ENCODE measurements around the gene LRRC32.

LRRC32 gene

GRCh38 chr11:76685237-76685636 is 14.7 kb upstream of the LRRC32 start:
- TF ChIP-seq, protein P1, sequence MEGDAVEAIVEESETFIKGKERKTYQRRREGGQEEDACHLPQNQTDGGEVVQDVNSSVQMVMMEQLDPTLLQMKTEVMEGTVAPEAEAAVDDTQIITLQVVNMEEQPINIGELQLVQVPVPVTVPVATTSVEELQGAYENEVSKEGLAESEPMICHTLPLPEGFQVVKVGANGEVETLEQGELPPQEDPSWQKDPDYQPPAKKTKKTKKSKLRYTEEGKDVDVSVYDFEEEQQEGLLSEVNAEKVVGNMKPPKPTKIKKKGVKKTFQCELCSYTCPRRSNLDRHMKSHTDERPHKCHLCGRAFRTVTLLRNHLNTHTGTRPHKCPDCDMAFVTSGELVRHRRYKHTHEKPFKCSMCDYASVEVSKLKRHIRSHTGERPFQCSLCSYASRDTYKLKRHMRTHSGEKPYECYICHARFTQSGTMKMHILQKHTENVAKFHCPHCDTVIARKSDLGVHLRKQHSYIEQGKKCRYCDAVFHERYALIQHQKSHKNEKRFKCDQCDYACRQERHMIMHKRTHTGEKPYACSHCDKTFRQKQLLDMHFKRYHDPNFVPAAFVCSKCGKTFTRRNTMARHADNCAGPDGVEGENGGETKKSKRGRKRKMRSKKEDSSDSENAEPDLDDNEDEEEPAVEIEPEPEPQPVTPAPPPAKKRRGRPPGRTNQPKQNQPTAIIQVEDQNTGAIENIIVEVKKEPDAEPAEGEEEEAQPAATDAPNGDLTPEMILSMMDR (conservative IDR thresholded peaks at IDR 0.05; ENCODE audit: low read depth, low read length): no peak
- no peak overlapping the region for H3K4me3 ChIP-seq (ENCODE audit: low read depth, low read length)

DNA sequence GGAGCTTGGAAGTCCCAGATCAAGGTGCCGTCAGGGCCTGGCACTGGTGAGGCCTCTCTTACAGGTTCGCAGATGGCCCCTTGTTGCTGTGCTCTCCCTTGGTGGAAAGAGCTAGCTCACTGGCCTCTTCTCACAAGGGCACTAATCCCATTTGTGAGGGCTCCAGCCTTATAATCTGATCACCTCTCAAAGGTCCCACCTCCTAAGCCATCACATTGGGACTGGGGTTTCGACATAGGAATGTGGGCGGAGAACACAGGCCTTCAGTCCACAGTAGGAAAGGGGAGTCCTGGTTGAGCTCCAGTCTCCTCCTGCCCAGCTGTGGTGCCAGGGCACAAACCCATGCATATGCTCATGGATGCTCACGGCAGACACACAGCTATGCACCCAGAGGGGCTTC is 14.0 kb upstream of the LRRC32 start:
- H3K4me3 ChIP-seq (ENCODE audit: low read depth, low read length): no peak overlapping the region
- TF ChIP-seq, protein P1 (conservative IDR thresholded peaks at IDR 0.05; ENCODE audit: low read depth, low read length): no peak
- DNase-seq (ENCODE audit: low read depth): no peak

More at GRCh38 chr11:76685237-76685636, 14.7 kb upstream of the LRRC32 start:
- no peak for DNase-seq (ENCODE audit: low read depth)

GRCh38 chr11:76683161-76684095 is 12.9 kb upstream of the LRRC32 start:
- H3K4me3 ChIP-seq (ENCODE audit: low read depth, low read length): no peak overlapping the region
- TF ChIP-seq, protein P1 (conservative IDR thresholded peaks at IDR 0.05; ENCODE audit: low read depth, low read length): no peak

GRCh38 chr11:76682684-76683083 is 12.1 kb upstream of the LRRC32 start:
- no peak overlapping the region for H3K4me3 ChIP-seq (ENCODE audit: low read depth, low read length)
- TF ChIP-seq, protein P1 (conservative IDR thresholded peaks at IDR 0.05; ENCODE audit: low read depth, low read length): no peak
- no peak for DNase-seq (ENCODE audit: low read depth)

More at GRCh38 chr11:76683161-76684095, 12.9 kb upstream of the LRRC32 start:
- DNase-seq (ENCODE audit: low read depth): no peak

DNA sequence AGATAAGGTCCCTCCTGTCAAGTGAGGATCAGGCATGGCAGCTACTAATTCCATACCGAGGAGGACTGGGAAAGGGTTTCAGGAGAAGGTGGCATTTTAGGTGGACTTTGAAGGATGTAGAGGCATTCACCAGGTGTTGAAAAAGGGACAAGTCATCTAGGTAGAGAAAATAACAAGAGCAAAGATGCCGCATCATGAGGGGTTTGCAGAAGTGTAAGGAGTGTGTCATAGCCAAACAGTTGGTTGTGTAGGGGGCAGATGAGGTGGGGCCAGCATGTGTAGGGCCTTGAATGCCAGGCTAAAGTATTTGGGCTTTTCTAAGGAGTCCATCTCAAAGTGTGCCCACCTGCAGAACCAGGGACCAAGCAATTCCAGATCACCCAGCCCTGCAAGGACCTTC is 11.6 kb upstream of the LRRC32 start:
- TF ChIP-seq, protein P1 (conservative IDR thresholded peaks at IDR 0.05; ENCODE audit: low read depth, low read length): no peak
- DNase-seq (ENCODE audit: low read depth): no peak

DNA sequence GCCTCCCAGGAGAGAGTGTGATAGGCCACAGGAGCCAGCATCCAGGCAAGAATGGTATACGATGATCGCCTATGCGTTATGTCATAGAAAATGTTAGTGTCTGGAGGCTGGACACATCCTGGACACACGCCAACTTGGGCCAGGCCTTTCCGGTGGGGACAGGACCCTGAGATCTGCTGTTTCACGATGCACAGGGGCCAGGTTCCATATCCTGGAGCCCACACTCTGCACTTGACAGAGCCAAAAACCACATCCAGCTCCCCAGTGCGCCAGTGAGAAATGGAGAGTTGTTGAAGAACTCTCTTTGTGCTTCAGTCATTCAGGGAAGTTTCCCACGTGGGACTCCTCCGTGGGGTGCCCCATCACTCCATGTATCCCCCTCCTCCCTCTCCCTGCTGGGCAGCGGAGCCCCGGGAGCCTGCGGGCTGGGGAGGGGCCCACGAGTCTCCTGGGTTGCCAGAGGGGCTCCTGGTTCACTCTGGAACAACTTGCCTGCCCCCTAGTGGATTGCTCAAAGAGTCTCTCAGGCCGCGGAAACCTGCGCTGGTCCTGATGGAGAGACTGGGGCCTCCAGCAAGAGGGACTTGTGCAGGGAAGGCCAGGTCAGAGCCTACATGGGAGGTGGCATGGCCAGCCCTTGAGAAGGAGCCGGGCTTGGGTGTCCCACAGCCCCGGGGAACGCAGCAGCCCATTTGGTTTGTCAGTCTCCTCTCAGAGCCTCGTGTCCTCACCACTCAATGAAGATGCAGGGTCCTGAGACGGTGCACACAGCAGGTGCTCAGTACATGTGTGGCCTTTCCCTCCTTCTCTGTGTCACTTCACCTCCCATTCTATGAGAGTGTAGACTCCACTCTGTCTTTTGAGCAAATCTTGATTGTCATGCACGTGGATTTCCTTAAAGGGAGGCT is 10.2 kb upstream of the LRRC32 start:
- peak; percentile 81 for DNase-seq (ENCODE audit: low read depth)
- H3K4me3 ChIP-seq (ENCODE audit: low read depth, low read length): no peak overlapping the region
- TF ChIP-seq, protein P1 (conservative IDR thresholded peaks at IDR 0.05; ENCODE audit: low read depth, low read length): peak; percentile 90

More for the DNA sequence above, 11.6 kb upstream of the LRRC32 start:
- no peak overlapping the region for H3K4me3 ChIP-seq (ENCODE audit: low read depth, low read length)
